HCT116 (cell line): Measurements from ENCODE around the gene IL21R.

Experiments used
- POLR2A ChIP-seq: IDR thresholded peaks from 2 replicates; pipeline ENCODE4 v1.7.0; 2011; ENCODE audit warnings: borderline replicate concordance; ENCODE audit not compliant: insufficient read depth, insufficient read length; ENCODE audit errors: extremely low read depth
- POLR2AphosphoS5 ChIP-seq: IDR thresholded peaks from 2 replicates; pipeline ENCODE4 v1.6.1; 2011; ENCODE audit warnings: mild to moderate bottlenecking, low read depth, low read length, moderate library complexity
- SP1 ChIP-seq: IDR thresholded peaks from 2 replicates; pipeline ENCODE4 v1.6.1; 2012; ENCODE audit warnings: low read depth
- TCF7L2 ChIP-seq: IDR thresholded peaks from 2 replicates; pipeline ENCODE4 v1.7.0; 2011; ENCODE audit warnings: borderline replicate concordance, inconsistent platforms; ENCODE audit not compliant: insufficient read depth, insufficient read length; ENCODE audit errors: extremely low read depth
- TF ChIP-seq, protein P1 (sequence below), 3 experiments: fragments of 200-600 bp in 1 of 3; sonication (generic) in 1 of 3; IDR thresholded peaks in 2 of 3; conservative IDR thresholded peaks in 1 of 3; 2 replicates each; pipeline ENCODE4 v1.5.1; 2012 to 2017; ENCODE audit warnings: low read depth in 2 of 3, low read length in 2 of 3, antibody characterized with exemption in 1 of 3, borderline replicate concordance in 1 of 3, control low read depth in 1 of 3, mild to moderate bottlenecking in 1 of 3, mixed read lengths in 1 of 3, mixed run types in 1 of 3, moderate library complexity in 1 of 3; ENCODE audit not compliant: insufficient read depth in 1 of 3

GRCh38 chr16:27453494-27453825, 51.5 kb downstream of the IL21R start:
- TF ChIP-seq POLR2A (no peak), POLR2AphosphoS5 (no peak), SP1 (no peak), TCF7L2 (no peak)
- TF ChIP-seq, protein P1, sequence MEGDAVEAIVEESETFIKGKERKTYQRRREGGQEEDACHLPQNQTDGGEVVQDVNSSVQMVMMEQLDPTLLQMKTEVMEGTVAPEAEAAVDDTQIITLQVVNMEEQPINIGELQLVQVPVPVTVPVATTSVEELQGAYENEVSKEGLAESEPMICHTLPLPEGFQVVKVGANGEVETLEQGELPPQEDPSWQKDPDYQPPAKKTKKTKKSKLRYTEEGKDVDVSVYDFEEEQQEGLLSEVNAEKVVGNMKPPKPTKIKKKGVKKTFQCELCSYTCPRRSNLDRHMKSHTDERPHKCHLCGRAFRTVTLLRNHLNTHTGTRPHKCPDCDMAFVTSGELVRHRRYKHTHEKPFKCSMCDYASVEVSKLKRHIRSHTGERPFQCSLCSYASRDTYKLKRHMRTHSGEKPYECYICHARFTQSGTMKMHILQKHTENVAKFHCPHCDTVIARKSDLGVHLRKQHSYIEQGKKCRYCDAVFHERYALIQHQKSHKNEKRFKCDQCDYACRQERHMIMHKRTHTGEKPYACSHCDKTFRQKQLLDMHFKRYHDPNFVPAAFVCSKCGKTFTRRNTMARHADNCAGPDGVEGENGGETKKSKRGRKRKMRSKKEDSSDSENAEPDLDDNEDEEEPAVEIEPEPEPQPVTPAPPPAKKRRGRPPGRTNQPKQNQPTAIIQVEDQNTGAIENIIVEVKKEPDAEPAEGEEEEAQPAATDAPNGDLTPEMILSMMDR (IDR thresholded peaks at IDR 0.05 in 2 of 3, conservative IDR thresholded peaks at IDR 0.05 in 1 of 3; ENCODE audit: borderline replicate concordance in 1 of 3, insufficient read depth in 1 of 3, low read depth in 2 of 3, low read length in 2 of 3): no peak
